Astrocyte of the hippocampus (primary cell): Measurements from ENCODE around the gene IL34.

ENCODE experiments used
- DNase-seq: peaks from one replicate; pipeline ENCODE4 v3.0.0; 2011; ENCODE audit warnings: low read depth, low spot score

Gene IL34

GRCh38 chr16:70676675-70677498, 30.5 kb downstream of the IL34 start:
- no peak for DNase-seq

DNA sequence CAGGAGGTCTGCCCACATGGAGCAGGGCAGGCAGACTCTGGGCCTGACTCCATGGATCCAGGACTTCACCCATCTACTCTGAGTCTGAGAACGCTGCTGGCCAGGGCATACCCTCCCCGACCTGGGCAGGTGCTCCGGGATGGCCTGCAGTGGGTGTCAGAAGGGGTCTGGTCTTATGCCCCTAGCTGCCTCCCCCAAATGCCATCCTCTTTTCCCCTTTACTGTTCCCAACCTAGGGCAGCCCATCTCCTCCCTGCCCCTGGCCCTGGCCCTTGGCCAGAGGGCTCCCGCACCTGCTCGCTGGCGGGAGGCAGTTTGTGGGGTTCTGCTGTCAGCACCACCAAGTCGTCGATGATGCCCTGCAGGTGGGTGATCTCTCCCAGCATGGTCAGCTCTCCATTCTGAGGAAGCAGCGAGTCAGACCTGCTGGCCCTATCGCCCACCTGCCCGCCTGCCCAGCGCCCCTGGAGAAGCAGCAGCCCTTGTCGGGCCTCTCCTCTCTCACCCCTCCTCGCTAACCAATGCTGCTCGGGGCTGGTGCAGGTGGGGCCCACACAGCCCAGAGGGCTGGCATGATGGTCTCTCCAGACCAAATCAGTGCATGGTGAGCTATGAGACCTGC, 31.3 kb downstream of the IL34 start:
- DNase-seq = no peak

DNA sequence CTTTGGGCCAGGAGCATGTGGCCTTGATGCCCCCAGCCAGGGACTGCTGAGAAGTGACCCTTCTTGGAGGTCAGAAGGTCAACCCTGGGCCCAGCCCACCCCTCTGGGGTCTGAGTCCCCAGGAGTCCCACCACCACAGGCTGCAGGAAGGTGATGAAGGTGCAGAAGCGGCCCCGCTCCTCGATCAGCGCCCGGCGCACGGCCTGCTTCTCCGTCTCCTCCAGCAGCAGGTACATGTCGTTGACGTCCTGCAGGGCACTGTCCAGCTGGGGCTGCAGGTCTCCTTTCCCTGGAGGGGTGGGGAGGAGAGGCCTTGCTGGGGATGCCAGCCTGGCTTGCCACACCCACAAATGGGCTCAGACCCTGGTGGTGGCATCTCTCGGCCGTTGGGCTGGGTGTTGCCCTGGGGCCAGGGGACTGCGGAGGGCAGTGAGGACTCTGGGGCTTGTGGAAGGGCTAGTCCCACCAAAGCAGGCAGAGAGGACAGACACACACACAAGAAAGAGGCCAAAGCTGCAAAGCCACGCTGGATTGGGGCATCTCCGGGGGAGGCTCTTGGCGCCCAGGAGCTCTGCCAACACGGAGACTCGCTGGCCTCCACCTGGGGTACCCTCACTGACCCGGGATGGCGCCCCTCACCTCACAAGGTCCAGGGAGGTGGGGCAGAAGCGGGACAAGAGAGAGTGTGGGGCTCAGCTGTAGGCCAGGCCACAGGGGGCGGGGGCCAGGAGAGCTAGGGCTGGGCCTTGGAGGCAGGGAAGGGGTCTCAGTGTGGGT, 31.9 kb downstream of the IL34 start:
- no peak for DNase-seq

GRCh38 chr16:70678898-70679670, 32.7 kb downstream of the IL34 start:
- no peak for DNase-seq

GRCh38 chr16:70679671-70680494, 33.5 kb downstream of the IL34 start:
- DNase-seq = peak; percentile 51

GRCh38 chr16:70680495-70681381, 34.4 kb downstream of the IL34 start:
- no peak for DNase-seq

DNA sequence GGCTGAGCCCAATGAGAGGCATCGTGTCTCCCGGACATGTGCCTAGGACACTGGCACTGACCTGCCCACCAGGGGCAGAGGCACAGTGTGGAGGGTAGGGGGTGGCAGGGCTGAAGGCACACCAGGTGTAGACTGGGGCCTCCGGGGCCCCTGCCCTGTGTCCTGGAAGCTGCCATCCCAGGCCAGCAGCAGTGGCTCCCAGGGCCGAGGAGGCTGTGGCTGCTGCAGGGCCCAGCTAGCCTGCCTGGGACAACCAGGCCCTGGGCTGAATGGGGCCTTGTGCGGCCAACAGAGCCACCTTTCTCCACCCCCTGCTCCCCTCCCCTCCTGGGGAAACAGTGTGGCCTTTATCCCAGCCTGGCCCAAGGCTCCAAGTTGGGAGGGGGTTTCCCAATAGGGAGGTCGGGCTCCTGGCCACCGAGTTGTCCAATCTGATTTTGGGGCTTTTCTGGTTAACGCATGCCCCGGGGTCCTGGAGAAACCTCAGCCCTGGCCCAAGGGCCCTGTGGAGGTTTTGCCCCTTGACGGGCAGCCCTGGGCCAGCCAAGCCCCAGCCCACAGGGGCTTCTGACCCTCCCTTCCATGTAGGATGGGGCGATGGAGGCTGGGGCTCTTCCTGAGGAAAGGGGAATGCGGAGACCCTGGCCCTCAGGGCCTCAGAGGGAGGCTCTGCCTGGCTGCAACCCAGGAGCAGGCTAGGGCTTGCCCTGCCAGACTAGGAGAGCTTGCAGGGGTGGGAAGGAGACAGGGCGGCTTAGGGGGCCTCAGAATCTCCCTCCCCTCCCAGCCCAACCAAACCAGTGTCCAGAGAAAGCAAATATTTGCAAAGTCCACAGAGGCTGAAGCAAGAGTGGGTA, 35.3 kb downstream of the IL34 start:
- DNase-seq = peak; percentile 41

GRCh38 chr16:70682239-70683145, 36.1 kb downstream of the IL34 start:
- DNase-seq = no peak

DNA sequence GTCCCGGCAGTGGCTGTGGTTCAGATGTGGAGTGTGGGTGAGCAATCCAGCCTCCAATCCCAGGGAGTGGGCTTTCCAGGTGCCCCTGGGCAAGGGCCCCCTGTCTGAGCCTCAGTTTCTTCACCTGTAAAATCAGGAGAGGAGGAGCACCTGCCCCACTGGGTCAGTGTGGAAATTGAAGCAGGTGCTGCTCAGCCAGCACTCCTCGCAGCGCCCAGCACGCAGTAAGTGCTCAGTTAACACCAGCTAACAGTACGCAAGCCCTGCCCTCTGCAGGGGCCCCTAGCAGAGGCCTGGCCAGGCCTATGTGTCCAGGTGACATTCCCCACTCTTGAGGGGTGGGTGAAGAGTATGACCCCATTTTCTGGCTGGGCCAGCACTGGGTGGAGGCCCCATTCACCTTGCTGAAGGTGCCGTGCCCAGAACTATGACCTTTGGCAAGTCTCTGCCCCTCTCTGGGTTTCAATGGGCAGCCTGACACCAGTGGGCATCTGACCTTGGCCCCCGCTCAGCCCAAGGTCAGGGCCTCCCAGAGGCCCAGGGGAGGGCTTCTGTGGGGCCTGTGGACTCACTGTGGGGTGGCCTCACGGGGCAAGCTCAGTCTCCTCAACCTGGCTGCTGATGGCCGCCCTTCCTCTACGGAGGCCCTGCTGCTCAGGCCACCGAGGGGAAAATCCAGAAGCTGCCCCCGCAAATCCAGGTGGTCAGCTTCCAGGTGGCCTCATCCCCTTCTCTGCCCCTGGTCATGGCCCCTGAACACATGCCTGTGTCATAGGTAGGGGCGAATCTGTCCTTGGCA, 37.0 kb downstream of the IL34 start:
- DNase-seq = no peak

DNA sequence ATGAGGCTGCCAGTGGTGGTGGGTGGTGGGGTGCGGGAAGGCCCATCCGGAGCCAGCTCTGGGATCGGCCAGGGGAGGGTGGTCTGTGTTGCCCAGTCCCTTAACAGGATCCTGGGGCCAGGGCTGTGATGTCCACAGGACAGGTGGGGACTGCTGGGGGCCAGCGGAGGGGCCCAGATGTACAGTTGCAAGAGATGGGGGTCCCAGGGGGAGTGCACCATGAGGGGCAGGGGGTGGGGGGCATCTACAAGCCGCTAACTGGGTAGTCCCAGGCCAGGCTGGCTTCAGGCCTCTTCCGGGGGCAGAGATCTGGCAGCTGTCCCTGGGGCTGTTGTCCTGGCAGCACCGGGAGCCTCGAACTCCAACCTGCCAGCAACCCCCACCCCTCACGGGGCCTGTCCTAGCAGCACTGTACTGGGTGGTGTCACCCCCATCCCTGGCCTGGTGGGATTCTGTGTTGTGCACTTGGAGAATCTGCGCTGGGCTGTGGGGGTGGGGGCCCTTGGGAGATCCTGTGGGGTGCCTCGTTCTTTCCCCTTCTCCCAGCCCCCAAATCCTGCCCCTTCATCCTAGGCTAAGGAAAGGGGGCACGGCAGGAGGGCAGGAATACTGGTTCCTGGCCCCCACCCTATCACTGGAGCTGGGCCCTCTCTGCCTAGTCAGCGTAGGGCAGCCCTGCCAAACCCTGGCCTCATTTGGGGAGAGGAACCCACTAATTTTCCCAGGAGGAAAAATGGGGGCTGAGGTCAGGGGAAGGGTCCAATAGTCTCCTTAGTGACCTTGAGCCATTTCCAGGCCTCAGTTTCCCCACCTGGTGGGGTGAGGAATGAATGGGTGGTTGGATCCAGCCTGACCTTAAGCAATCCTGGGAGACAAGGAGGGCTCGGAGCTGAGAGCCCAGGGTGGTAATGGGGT, 38.0 kb downstream of the IL34 start:
- DNase-seq = peak; percentile 36

GRCh38 chr16:70685061-70685937, 38.9 kb downstream of the IL34 start:
- peak; percentile 42 for DNase-seq

GRCh38 chr16:70685938-70686375, 39.6 kb downstream of the IL34 start, which contains the start of gene MTSS2:
Gene MTSS2, minus strand, starts transcription at chr16:70686053. Its CDS starts 262 bp downstream, at chr16:70685791.
- peak; percentile 97 for DNase-seq

DNA sequence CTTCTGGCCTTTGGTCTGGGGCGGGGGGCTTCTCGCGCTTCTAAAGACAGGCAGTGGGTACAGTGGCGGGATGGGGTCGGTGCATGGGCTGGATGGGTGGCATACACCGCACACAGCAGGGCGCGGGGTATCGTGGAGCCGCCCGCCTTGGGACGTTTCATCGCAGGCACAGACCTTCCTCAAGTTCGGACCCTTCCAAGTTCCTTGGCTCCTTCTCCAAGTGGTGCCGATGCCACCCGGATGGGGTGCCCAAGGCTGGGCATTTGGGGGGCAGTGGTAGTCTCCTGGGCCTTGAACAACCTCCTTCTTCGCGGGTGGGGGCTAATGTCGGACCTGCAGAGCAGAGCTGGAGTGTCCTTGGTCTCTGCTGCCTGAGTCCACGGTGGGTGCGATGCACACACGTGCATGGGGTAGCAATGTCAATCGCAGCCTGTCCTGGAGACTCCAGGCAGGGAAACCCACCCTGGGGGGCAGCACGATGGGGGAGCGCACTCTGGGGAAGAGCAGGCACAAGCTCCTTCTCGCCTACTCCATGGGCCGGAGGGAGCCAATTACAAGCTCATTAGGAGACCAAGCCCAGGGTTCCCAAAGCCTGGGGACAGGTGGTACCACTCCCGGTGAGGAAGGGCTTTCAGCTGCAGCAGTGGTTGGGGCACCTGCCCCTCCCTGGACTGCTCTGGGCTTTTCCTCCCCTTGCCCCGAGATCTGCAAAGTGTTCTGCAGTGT, 40.2 kb downstream of the IL34 start:
- DNase-seq = no peak

DNA sequence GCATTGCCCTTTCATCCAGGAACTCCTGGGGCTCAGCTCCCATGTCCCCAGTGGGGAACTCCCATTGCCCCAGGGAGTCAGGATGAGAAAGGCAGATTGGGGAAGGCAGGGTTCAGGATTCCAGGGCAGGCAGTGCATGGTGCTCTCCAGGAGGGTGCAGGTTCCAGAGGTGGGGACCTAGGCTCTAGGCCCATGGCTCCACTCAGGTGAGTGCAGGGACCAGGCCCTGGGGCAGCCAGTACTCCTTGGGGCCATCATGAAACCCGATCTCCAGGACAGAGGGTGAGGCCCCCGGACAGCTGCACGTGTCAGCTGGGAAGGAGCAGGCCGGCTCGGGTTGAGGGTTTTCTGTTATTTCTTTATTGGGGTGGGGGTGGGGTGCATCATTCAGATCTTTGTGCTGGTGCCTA, 40.7 kb downstream of the IL34 start:
- DNase-seq = no peak
